Measurements from ENCODE around the gene NOSIP. TPM values are rescaled to one million over a fixed set of nuclear protein-coding genes. Genes with fewer than 3 reads are reported as not detected.

Gene NOSIP
- total RNA-seq, 2 experiments from 2014 or later, result 71.4 to 73.1 TPM

GRCh38 chr19:49533551-49534488 is 46.5 kb downstream of the NOSIP start:
- intact Hi-C loops (cut with DNase I, micrococcal nuclease), result loop anchor here in 1 of 2 experiments (1.0 kb wide), 1 partner anchor 20 kb away; no protein-coding TSS in a partner anchor
- peak overlapping the region; percentile 78 for H3K4me3 Mint-ChIP-seq
- peaks cover 3% of the 10 kb centered on the region for H3K36me3 Mint-ChIP-seq (ENCODE audit: low read depth)
- H3K27me3 Mint-ChIP-seq, result peaks cover 3% of the 10 kb centered on the region
- peak overlapping the region; percentile 71 for H3K27ac Mint-ChIP-seq
- no peaks in the 10 kb centered on the region for H3K9me3 Mint-ChIP-seq (ENCODE audit: low read depth)
- peak; percentile 87 for ATAC-seq
- CTCF ChIA-PET, result interaction anchor here (0.5 to 3.6 kb wide), 18 partner anchors 13 to 385 kb away, joined by 3 to 25 read pairs (median 4); partner anchors contain the start of gene MED25
- POLR2A ChIA-PET, result interaction anchor here (1.5 kb wide), 1 partner anchor 37 kb away, joined by 6 read pairs; the partner anchor contains the start of gene RPS11
- peak; percentile 90 for DNase-seq
- peaks cover 22% of the 10 kb centered on the region for H3K4me1 Mint-ChIP-seq

DNA sequence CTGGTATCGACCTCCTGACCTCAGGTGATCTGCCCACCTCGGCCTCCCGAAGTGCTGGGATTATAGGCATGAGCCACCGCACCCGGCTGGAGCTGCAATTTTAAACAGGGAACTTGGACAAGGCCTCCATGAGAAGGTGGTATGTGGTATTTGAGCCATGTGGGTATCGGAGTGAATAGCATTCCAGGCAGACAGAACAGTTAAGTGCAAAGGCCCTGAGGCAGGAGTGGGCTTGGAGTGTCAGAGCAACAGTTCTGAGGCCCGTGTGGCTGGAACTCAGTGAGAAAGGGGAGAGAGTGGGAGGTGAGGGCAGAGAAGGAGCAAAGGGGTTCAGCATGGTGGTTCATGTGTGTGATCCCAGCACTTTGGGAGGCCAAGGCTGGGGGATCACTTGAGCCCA is 49.6 kb downstream of the NOSIP start:
- Mint-ChIP-seq H3K9me3 (ENCODE audit: low read depth) (no peaks in the 10 kb centered on the region), H3K36me3 (ENCODE audit: low read depth) (peaks cover 5% of the 10 kb centered on the region), H3K4me3 (no peak overlapping the region), H3K4me1 (peaks cover 35% of the 10 kb centered on the region), H3K27ac (no peak overlapping the region), H3K27me3 (peaks cover 3% of the 10 kb centered on the region)
- CTCF ChIA-PET, result interaction anchor here (0.5 to 1.5 kb wide), 4 partner anchors 16 to 387 kb away, joined by 3 to 12 read pairs (median 3); partner anchors contain the start of gene PIH1D1
- POLR2A ChIA-PET, result no interaction called here
- no peak for DNase-seq
- no peak for ATAC-seq
- intact Hi-C loops (cut with DNase I, micrococcal nuclease), result no loop called here

DNA sequence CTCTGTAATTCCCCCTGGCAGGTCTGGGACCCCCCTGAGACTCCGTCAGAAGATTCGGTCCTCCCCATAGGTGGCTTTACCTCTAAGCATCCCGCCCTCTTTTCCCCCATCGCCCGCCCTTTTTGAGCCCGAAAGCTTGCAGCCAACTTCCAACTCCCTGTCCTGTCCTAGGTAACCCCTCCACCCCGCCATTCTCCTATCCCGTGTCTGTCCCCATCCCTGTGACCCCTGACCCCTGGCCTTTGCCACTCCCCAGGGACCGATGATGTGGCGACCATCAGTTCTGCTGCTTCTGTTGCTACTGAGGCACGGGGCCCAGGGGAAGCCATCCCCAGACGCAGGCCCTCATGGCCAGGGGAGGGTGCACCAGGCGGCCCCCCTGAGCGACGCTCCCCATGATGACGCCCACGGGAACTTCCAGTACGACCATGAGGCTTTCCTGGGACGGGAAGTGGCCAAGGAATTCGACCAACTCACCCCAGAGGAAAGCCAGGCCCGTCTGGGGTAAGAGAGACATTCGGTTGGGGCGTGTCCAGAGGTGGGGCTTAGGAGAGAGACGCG is 52.1 kb downstream of the NOSIP start:
- H3K27me3 Mint-ChIP-seq, result no peaks in the 10 kb centered on the region
- ATAC-seq, result no peak
- intact Hi-C loops (cut with DNase I, micrococcal nuclease), result no loop called here
- POLR2A ChIA-PET, result interaction anchor here (0.8 to 1.0 kb wide), 2 partner anchors 18 to 37 kb away, joined by 4 to 7 read pairs; no protein-coding TSS in a partner anchor
- DNase-seq, result peak; percentile 29
- no peaks in the 10 kb centered on the region for H3K9me3 Mint-ChIP-seq (ENCODE audit: low read depth)
- CTCF ChIA-PET, result interaction anchor here (0.7 to 2.7 kb wide), 11 partner anchors 8 to 535 kb away, joined by 3 to 20 read pairs (median 3); partner anchors contain the start of genes CPT1C, GYS1 and RUVBL2
- peaks cover 18% of the 10 kb centered on the region for H3K4me1 Mint-ChIP-seq
- peak overlapping the region; percentile 73 for H3K4me3 Mint-ChIP-seq
- H3K36me3 Mint-ChIP-seq (ENCODE audit: low read depth), result peaks cover 3% of the 10 kb centered on the region
- H3K27ac Mint-ChIP-seq, result no peak overlapping the region

- POLR2A ChIA-PET, result no interaction called here
- H3K4me1 Mint-ChIP-seq, result peaks cover 14% of the 10 kb centered on the region
Observed at GRCh38 chr19:49524812-49525455, 55.4 kb downstream of the NOSIP start.

DNA sequence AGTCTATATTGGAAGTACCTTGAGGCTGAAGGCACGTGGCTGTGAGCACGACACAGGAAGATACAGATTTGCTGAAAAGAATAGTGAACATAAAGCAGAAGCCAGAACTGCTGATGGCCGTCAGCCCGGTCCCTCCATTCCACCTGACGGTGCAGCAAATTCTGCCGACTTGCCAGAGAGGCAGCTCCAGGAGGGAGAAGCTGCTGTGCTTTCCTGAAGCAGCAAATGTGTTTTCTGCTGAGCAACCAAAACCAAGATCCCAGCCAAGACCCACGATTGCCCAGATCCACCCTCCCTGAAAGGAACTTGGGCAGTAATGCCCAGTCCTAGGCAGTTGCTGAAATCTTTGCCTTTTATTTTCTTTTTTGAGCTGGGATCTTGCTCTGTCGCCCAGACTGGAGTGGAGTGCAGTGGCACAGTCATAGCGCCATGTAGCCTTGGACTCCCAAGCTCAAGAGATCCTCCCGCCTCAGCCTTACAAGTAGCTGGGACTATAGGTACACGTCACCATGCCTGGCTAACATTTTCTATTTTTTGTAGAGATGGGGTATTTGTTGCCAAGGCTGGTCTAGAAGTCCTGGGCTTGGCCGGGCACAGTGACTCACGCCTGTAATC is 59.5 kb downstream of the NOSIP start:
- Mint-ChIP-seq H3K36me3 (ENCODE audit: low read depth) (peaks cover 2% of the 10 kb centered on the region), H3K27me3 (no peaks in the 10 kb centered on the region), H3K9me3 (ENCODE audit: low read depth) (no peaks in the 10 kb centered on the region), H3K4me1 (peaks cover 9% of the 10 kb centered on the region), H3K27ac (peak overlapping the region; percentile 47), H3K4me3 (no peak overlapping the region)
- ATAC-seq (no peak), DNase-seq (no peak)
- ChIA-PET CTCF (interaction anchor here (0.7 to 1.4 kb wide), 3 partner anchors 14 to 26 kb away, joined by 3 to 5 read pairs (median 4); no protein-coding TSS in a partner anchor), POLR2A (interaction anchor here (0.6 to 0.9 kb wide), 2 partner anchors 9 to 158 kb away, joined by 3 to 4 read pairs; no protein-coding TSS in a partner anchor)
- intact Hi-C loops (cut with DNase I, micrococcal nuclease), result no loop called here

More at GRCh38 chr19:49524812-49525455, 55.4 kb downstream of the NOSIP start:
- CTCF ChIA-PET, result interaction anchor here (0.6 to 2.0 kb wide), 3 partner anchors 15 to 175 kb away, joined by 3 to 5 read pairs (median 3); no protein-coding TSS in a partner anchor
- H3K4me3 Mint-ChIP-seq, result no peak overlapping the region
- no peak for DNase-seq
- peaks cover 3% of the 10 kb centered on the region for H3K36me3 Mint-ChIP-seq (ENCODE audit: low read depth)
- H3K27me3 Mint-ChIP-seq, result no peaks in the 10 kb centered on the region
- intact Hi-C loops (cut with DNase I, micrococcal nuclease), result no loop called here
- no peak overlapping the region for H3K27ac Mint-ChIP-seq
- H3K9me3 Mint-ChIP-seq (ENCODE audit: low read depth), result no peaks in the 10 kb centered on the region
- ATAC-seq, result no peak

GRCh38 chr19:49518033-49518432 is 62.3 kb downstream of the NOSIP start:
- H3K27ac Mint-ChIP-seq, result no peak overlapping the region
- no peak for DNase-seq
- peaks cover 2% of the 10 kb centered on the region for H3K36me3 Mint-ChIP-seq (ENCODE audit: low read depth)
- ChIA-PET POLR2A (no interaction called here), CTCF (interaction anchor here (1.1 to 5.4 kb wide), 3 partner anchors 14 to 66 kb away, joined by 3 to 23 read pairs (median 5); no protein-coding TSS in a partner anchor)
- no peak for ATAC-seq
- intact Hi-C loops (cut with DNase I, micrococcal nuclease), result no loop called here
- H3K4me3 Mint-ChIP-seq, result no peak overlapping the region
- no peaks in the 10 kb centered on the region for H3K27me3 Mint-ChIP-seq
- no peaks in the 10 kb centered on the region for H3K9me3 Mint-ChIP-seq (ENCODE audit: low read depth)
- H3K4me1 Mint-ChIP-seq, result peaks cover 29% of the 10 kb centered on the region

DNA sequence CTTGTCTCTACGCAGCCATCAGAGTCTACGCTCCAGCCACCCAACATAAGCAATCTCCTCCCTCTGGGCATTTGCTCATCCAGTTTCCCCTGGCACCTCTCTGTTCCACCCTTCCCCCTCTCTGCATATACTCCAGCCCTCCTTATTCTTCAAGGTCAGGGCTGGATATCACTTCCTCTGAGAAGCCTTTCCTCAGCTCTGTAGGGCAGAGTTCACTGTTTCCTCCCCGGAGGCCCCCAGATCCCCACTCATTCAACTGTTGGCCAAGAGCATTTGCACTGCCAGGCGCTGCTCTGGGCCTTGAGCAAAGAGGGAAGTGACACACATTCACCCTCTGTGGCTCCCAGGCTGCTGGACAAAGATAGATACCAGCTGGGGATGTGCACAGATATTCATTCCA is 64.6 kb downstream of the NOSIP start:
- ATAC-seq, result no peak
- ChIA-PET POLR2A (no interaction called here), CTCF (interaction anchor here (0.5 to 5.4 kb wide), 4 partner anchors 18 to 45 kb away, joined by 3 to 23 read pairs (median 3); no protein-coding TSS in a partner anchor)
- intact Hi-C loops (cut with DNase I, micrococcal nuclease), result no loop called here
- Mint-ChIP-seq H3K4me3 (no peak overlapping the region), H3K9me3 (ENCODE audit: low read depth) (no peaks in the 10 kb centered on the region), H3K27ac (peak overlapping the region; percentile 59), H3K36me3 (ENCODE audit: low read depth) (peaks cover 2% of the 10 kb centered on the region), H3K4me1 (peaks cover 43% of the 10 kb centered on the region), H3K27me3 (no peaks in the 10 kb centered on the region)
- no peak for DNase-seq

DNA sequence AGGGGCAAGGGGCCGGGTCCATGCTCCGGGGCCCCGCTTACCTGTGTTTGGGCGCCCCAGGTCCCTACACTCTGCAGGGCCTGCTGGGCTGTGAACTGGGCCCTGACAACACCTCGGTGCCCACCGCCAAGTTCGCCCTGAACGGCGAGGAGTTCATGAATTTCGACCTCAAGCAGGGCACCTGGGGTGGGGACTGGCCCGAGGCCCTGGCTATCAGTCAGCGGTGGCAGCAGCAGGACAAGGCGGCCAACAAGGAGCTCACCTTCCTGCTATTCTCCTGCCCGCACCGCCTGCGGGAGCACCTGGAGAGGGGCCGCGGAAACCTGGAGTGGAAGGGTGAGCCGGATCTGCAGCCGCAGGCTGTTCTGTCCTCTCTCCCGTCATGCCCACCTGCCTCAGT is 66.2 kb downstream of the NOSIP start:
- peak overlapping the region; percentile 76 for H3K4me3 Mint-ChIP-seq
- intact Hi-C loops (cut with DNase I, micrococcal nuclease), result no loop called here
- ChIA-PET POLR2A (no interaction called here), CTCF (interaction anchor here (0.7 to 5.4 kb wide), 3 partner anchors 12 to 33 kb away, joined by 3 to 23 read pairs (median 3); partner anchors contain the start of gene RCN3)
- H3K9me3 Mint-ChIP-seq (ENCODE audit: low read depth), result no peaks in the 10 kb centered on the region
- peaks cover 38% of the 10 kb centered on the region for H3K4me1 Mint-ChIP-seq
- H3K27ac Mint-ChIP-seq, result no peak overlapping the region
- peaks cover 2% of the 10 kb centered on the region for H3K36me3 Mint-ChIP-seq (ENCODE audit: low read depth)
- H3K27me3 Mint-ChIP-seq, result no peaks in the 10 kb centered on the region
- ATAC-seq, result no peak
- DNase-seq, result no peak

- H3K4me3 Mint-ChIP-seq, result peak overlapping the region; percentile 76
- DNase-seq (no peak), ATAC-seq (peak; percentile 36)
- intact Hi-C loops (cut with DNase I, micrococcal nuclease), result loop anchor here in 1 of 2 experiments (1.0 kb wide), 1 partner anchor 14 kb away; no protein-coding TSS in a partner anchor
- peaks cover 36% of the 10 kb centered on the region for H3K4me1 Mint-ChIP-seq
- peaks cover 2% of the 10 kb centered on the region for H3K36me3 Mint-ChIP-seq (ENCODE audit: low read depth)
- ChIA-PET POLR2A (no interaction called here), CTCF (interaction anchor here (0.7 to 5.4 kb wide), 2 partner anchors 14 to 33 kb away, joined by 3 to 23 read pairs; partner anchors contain the start of gene RCN3)
- H3K27ac Mint-ChIP-seq, result peak overlapping the region; percentile 67
- H3K9me3 Mint-ChIP-seq (ENCODE audit: low read depth), result no peaks in the 10 kb centered on the region
- no peaks in the 10 kb centered on the region for H3K27me3 Mint-ChIP-seq
Observed at GRCh38 chr19:49513746-49514118, 66.6 kb downstream of the NOSIP start.

DNA sequence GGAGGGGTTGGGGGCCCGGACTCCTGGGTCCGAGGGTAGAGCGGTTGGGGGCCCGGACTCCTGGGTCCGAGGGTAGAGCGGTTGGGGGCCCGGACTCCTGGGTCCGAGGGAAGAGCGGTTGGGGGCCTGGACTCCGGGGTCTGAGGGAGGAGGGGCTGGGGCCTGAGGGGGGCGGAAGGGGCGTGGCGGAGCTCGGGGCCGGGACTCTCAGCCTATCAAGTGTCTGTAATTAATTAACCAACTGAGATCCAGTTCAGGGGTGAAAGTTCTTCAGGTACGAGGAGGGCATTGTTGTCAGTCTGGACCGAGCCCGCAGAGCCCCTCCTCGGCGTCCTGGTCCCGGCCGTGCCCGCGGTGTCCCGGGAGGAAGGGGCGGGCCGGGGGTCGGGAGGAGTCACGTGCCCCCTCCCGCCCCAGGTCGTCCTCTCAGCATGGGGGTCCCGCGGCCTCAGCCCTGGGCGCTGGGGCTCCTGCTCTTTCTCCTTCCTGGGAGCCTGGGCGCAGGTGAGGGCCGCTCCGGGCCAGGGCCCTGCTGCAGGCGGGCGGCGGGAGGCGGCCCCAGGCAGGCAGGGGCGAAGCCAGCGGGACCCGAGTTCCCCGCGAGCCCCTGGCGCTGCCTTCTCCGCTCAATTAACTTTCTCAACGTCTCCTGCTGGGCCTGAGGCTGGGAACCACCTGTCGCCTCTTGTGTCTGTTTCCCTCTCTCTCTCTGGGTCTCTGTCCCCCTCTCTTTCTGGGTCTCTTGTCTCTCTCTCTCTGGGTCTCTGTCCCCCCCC is 67.2 kb downstream of the NOSIP start:
- POLR2A ChIA-PET, result no interaction called here
- no peaks in the 10 kb centered on the region for H3K27me3 Mint-ChIP-seq
- peaks cover 36% of the 10 kb centered on the region for H3K4me1 Mint-ChIP-seq
- peak; percentile 55 for DNase-seq
- peak; percentile 77 for ATAC-seq
- CTCF ChIA-PET, result interaction anchor here (0.6 to 5.4 kb wide), 3 partner anchors 14 to 56 kb away, joined by 3 to 23 read pairs (median 3); partner anchors contain the start of gene RCN3
- H3K36me3 Mint-ChIP-seq (ENCODE audit: low read depth), result peaks cover 2% of the 10 kb centered on the region
- H3K27ac Mint-ChIP-seq, result peak overlapping the region; percentile 67
- peak overlapping the region; percentile 76 for H3K4me3 Mint-ChIP-seq
- intact Hi-C loops (cut with DNase I, micrococcal nuclease), result loop anchor here in 1 of 2 experiments (1.0 kb wide), 1 partner anchor 14 kb away; no protein-coding TSS in a partner anchor
- H3K9me3 Mint-ChIP-seq (ENCODE audit: low read depth), result no peaks in the 10 kb centered on the region
